HepG2 (cell line): ENCODE data around the gene THEM4. TPM values are rescaled to one million over a fixed set of nuclear protein-coding genes. Genes with fewer than 3 reads are reported as not detected.
A peak's percentile ranks its signal among the peaks of the same experiment; 100 is the strongest.

Experiments used
- ATAC-seq: fragments of 200-7000 bp; cut with Tn5 transposase; 3 replicates; pipeline ENCODE4 v1.9.1; 2020; ENCODE audit warnings: mild to moderate bottlenecking, moderate library complexity
- BruUV-seq: library from RNA; stranded (reverse); fragments of 400-500 nt; replicated peaks from 2 replicates; lab custom pipeline; 2021; lab: Mats Ljungman, UMichigan
- CTCF ChIA-PET: fragments of 300-600 bp; formaldehyde crosslinking; extraction: SDS; loops from one replicate; lab custom pipeline; 2021; ENCODE audit warnings: low total read pairs, inconsistent platforms, low intra/inter-chr PET ratio; lab: Yijun Ruan, JAX
- POLR2A ChIA-PET: fragments of 350-600 bp; sonication (Branson Sonifier 250); formaldehyde crosslinking; loops from one replicate; lab custom pipeline; 2020; ENCODE audit warnings: antibody characterized with exemption, inconsistent platforms; lab: Yijun Ruan, JAX
- DNase-seq: peaks from one replicate; pipeline ENCODE4 v3.0.0-alpha.2; 2015; ENCODE audit warnings: low spot score
- FAIRE-seq: peaks from 3 replicates; lab custom pipeline; 2011; peaks lifted over from hg19 to GRCh38; lab: Jason Lieb, UNC
- H2AFZ ChIP-seq: one replicate; pipeline ENCODE4 v1.6.1; 2011; ENCODE audit warnings: low read length, inconsistent platforms
- H3K27ac ChIP-seq: fragments of 300-600 bp; 3 replicates; pipeline ENCODE4 v1.8.0; 2011; ENCODE audit warnings: mixed run types, mild to moderate bottlenecking, mixed read lengths, low read length, inconsistent platforms; ENCODE audit not compliant: insufficient read depth; ENCODE audit errors: extremely low read length
- H3K27me3 ChIP-seq, 2 experiments: fragments of 200-600 bp in 1 of 2; 2 replicates in 1 of 2; 3 replicates in 1 of 2; pipeline versions ENCODE4 v1.6.0 to v1.8.0; 2011; ENCODE audit warnings: low read length in 2 of 2, mild to moderate bottlenecking in 2 of 2, moderate library complexity in 2 of 2, inconsistent platforms in 1 of 2; ENCODE audit not compliant: insufficient read depth in 2 of 2, control insufficient read depth in 1 of 2
- H3K36me3 ChIP-seq, 2 experiments: fragments of 200-600 bp in 1 of 2; replicated peaks in 1 of 2; 2 replicates in 1 of 2; 3 replicates in 1 of 2; pipeline versions ENCODE4 v1.5.1 to v1.8.0; 2011; ENCODE audit warnings: low read length in 2 of 2, inconsistent platforms in 1 of 2; ENCODE audit not compliant: insufficient read depth in 2 of 2, control insufficient read depth in 1 of 2
- H3K4me1 ChIP-seq: 2 replicates; pipeline ENCODE4 v1.5.1; 2012; ENCODE audit warnings: low read length, inconsistent platforms; ENCODE audit not compliant: insufficient read depth
- H3K4me2 ChIP-seq: 2 replicates; pipeline ENCODE4 v1.6.0; 2011; ENCODE audit warnings: low read depth, low read length, inconsistent platforms
- H3K4me3 ChIP-seq, 3 experiments: fragments of 200-600 bp in 1 of 3; sonication (generic), shearing (Covaris generic) in 1 of 3; replicated peaks in 1 of 3; 2 replicates each; pipeline ENCODE4 v1.5.1; 2011 to 2016; ENCODE audit warnings: low read length in 3 of 3, inconsistent platforms in 2 of 3, low read depth in 2 of 3, mild to moderate bottlenecking in 2 of 3, control low read depth in 1 of 3, mixed read lengths in 1 of 3; ENCODE audit not compliant: insufficient read depth in 1 of 3
- H3K79me2 ChIP-seq: one replicate; pipeline ENCODE4 v1.6.1; 2011; ENCODE audit warnings: low read length, inconsistent platforms; ENCODE audit not compliant: insufficient read depth
- H3K9ac ChIP-seq: 2 replicates; pipeline ENCODE4 v1.6.0; 2011; ENCODE audit warnings: mild to moderate bottlenecking, low read depth, low read length, inconsistent platforms; ENCODE audit not compliant: insufficient read depth
- H3K9me3 ChIP-seq: 2 replicates; pipeline ENCODE4 v1.5.1; 2012; ENCODE audit warnings: mild to moderate bottlenecking, low read length
- H4K20me1 ChIP-seq: 2 replicates; pipeline ENCODE4 v1.6.0; 2011; ENCODE audit warnings: inconsistent platforms, mild to moderate bottlenecking, low read length, moderate library complexity; ENCODE audit not compliant: insufficient read depth
- ELF3 ChIP-seq: IDR thresholded peaks from 2 replicates; pipeline ENCODE4 v1.6.1; 2016; ENCODE audit warnings: missing genetic modification reagents, missing compliant biosample characterization
- FOXP4 ChIP-seq: sonication (generic); formaldehyde crosslinking; IDR thresholded peaks from 2 replicates; pipeline ENCODE4 v1.4.0; 2020; ENCODE audit warnings: missing genetic modification reagents
- HHEX ChIP-seq: IDR thresholded peaks from 2 replicates; pipeline ENCODE4 v1.6.1; 2016; ENCODE audit warnings: control low read depth
- HNF4G ChIP-seq, 2 experiments: sonication (generic) in 1 of 2; formaldehyde crosslinking in 1 of 2; IDR thresholded peaks; 2 replicates each; pipeline versions ENCODE4 v1.4.0 to v1.6.1; 2011 to 2020; ENCODE audit warnings: borderline replicate concordance in 2 of 2, low read depth in 2 of 2, mild to moderate bottlenecking in 2 of 2, low read length in 1 of 2, missing genetic modification reagents in 1 of 2, moderate library complexity in 1 of 2
- MNT ChIP-seq: fragments of 450-650 bp; IDR thresholded peaks from 2 replicates; pipeline ENCODE4 v1.6.1; 2016
- RFX1 ChIP-seq: fragments of 450-650 bp; IDR thresholded peaks from 2 replicates; pipeline ENCODE4 v1.6.1; 2017
- USF2 ChIP-seq, 2 experiments: sonication (generic) in 1 of 2; formaldehyde crosslinking in 1 of 2; IDR thresholded peaks; 2 replicates each; pipeline versions ENCODE4 v1.5.1 to v1.6.1; 2011 to 2020; ENCODE audit warnings: borderline replicate concordance in 1 of 2, low read depth in 1 of 2, low read length in 1 of 2, mild to moderate bottlenecking in 1 of 2, missing genetic modification reagents in 1 of 2, moderate library complexity in 1 of 2
- ZBTB34 ChIP-seq: sonication (generic); formaldehyde crosslinking; IDR thresholded peaks from 2 replicates; pipeline ENCODE4 v1.8.0; 2022; ENCODE audit warnings: mild to moderate bottlenecking, missing genetic modification reagents
- ZNF263 ChIP-seq: sonication (generic); formaldehyde crosslinking; IDR thresholded peaks from 2 replicates; pipeline ENCODE4 v1.4.0; 2020; ENCODE audit warnings: missing genetic modification reagents
- ZNF790 ChIP-seq: sonication (generic); formaldehyde crosslinking; IDR thresholded peaks from 2 replicates; pipeline ENCODE4 v1.8.0; 2022; ENCODE audit warnings: missing genetic modification reagents, mild to moderate bottlenecking, borderline replicate concordance
- WGBS: methylation state at CpG from one replicate; pipeline ENCODE4 v1.1.6; 2017; ENCODE audit warnings: low lambda C conversion rate; 5-methylcytosine and 5-hydroxymethylcytosine counted together
- in situ Hi-C: cut with HindIII; loops from 2 replicates; pipeline ENCODE4 v1.10.0; 2017; ENCODE audit warnings: low pct_unique_long_range_greater_than_20kb; ENCODE audit not compliant: extremely low pct_ligation_motif_present
- intact Hi-C: fragments of 100-400 bp; cut with micrococcal nuclease; formaldehyde crosslinking; loops from one replicate; pipeline ENCODE4 v1.10.0; 2022; ENCODE audit not compliant: unreplicated experiment
- polyA plus RNA-seq, 8 experiments: library from polyadenylated mRNA; depleted of rRNA in 3 of 8; stranded (reverse) in 7 of 8; unstranded in 1 of 8; fragments of >200 nt; fragmentation: Illumina TruSeq in 4 of 8; extraction: Trizol in 4 of 8; gene quantifications; 2 replicates each; pipeline versions ENCODE4 v1.2.1 to v1.2.3, GENCODE V29; 2011 to 2016; ENCODE audit warnings: low read depth in 4 of 8, missing spikeins in 1 of 8, mixed read lengths in 1 of 8; ENCODE audit not compliant: insufficient read depth in 1 of 8
- total RNA-seq, 5 experiments: library from RNA; depleted of rRNA; stranded (reverse); fragments of >200 nt; fragmentation: Illumina TruSeq; extraction: Trizol; gene quantifications; 2 replicates each; pipeline ENCODE4 v1.2.3, GENCODE V29; 2016; ENCODE audit warnings: low read depth in 1 of 5

THEM4 gene
- total and polyA plus RNA-seq, 2 of the 13 experiments (the other 11 are each of a cell fraction or from before 2014, with no cell fraction given): 10.9 to 13.9 TPM

GRCh38 chr1:151832318-151832980, 76.9 kb downstream of the THEM4 start (continued):
- TF ChIP-seq FOXP4: 0 out of 2 replicates have a peak, but pooled peaks have one; percentile 19
- TF ChIP-seq USF2 (IDR thresholded peaks at IDR 0.05; ENCODE audit: low read depth, low read length): peak; percentile 18; the same call in 1 of the 2 replicates
- no peak for TF ChIP-seq USF2 (CRISPR knock-in tag; IDR thresholded peaks at IDR 0.05; ENCODE audit: borderline replicate concordance)
- TF ChIP-seq, all 625 proteins: peak for 125

- H3K27ac ChIP-seq: peak within 1 kb of the TSS; percentile 57
- POLR2A ChIA-PET: interaction anchor here (1.1 to 1.3 kb wide), 3 partner anchors 69 to 459 kb away, joined by 4 to 6 read pairs (median 4); partner anchors contain the start of genes MRPL9, SELENBP1 and SNX27
- TF ChIP-seq ZBTB34 (CRISPR knock-in tag) (no peak), MNT (no peak), ZNF790 (no peak), ELF3 (0 out of 2 replicates have a peak, but pooled peaks have one; percentile 13), HHEX (no peak), ZNF263 (CRISPR knock-in tag) (peak; percentile 98), HNF4G (IDR thresholded peaks at IDR 0.05; ENCODE audit: borderline replicate concordance, low read depth, low read length) (no peak), HNF4G (CRISPR knock-in tag; IDR thresholded peaks at IDR 0.05; ENCODE audit: borderline replicate concordance, low read depth) (no peak), RFX1 (no peak)
Observed at GRCh38 chr1:151831605-151832004, 77.7 kb downstream of the THEM4 start, which contains the start of gene RORC. Gene RORC (minus strand): TSS chr1:151831802. CDS start chr1:151831764, 38 bp downstream.

More at GRCh38 chr1:151831605-151832004, 77.7 kb downstream of the THEM4 start, which contains the start of gene RORC:
- peak; percentile 16 for DNase-seq
- intact Hi-C loops: loop anchor here (5.0 to 10.0 kb wide), 4 partner anchors 39 to 387 kb away; partner anchors contain the start of genes MRPL9, TDRKH and TUFT1
- Histone ChIP-seq H4K20me1 (no peaks in the 10 kb centered on the region), H3K79me2 (no peaks in the 10 kb centered on the region), H3K36me3 (no peaks in the 10 kb centered on the region), H3K4me2 (peak within 1 kb of the TSS; percentile 100), H3K27me3 (no peaks in the 10 kb centered on the region; a peak in 2 of 5 replicates), H3K4me1 (peaks cover 67% of the 10 kb centered on the region), H2AFZ (peak within 1 kb of the TSS; percentile 47), H3K4me3 (peak within 1 kb of the TSS; percentile 60 to 83 (median 65)), H3K9ac (peak within 1 kb of the TSS; percentile 74), H3K9me3 (no peaks in the 10 kb centered on the region)
- ATAC-seq: peak; percentile 52
- FAIRE-seq: no peak
- CTCF ChIA-PET: no interaction called here
- 0% methylated on average over 5 of the region's 5 CpGs for WGBS
- no TSS peak for BruUV-seq
- in situ Hi-C loops: loop anchor here (10.0 kb wide), 2 partner anchors 117 to 237 kb away; partner anchors contain the start of gene CELF3
